Amniotic epithelial cell (primary cell): ENCODE results near the gene SPCS3.
"Not testable (repeated sequence)": the region's sequence is repeated elsewhere in the genome, so short reads cannot be mapped to it uniquely, and the experiment has no call there.

Experiments
- DNase-seq: peaks from one replicate; pipeline ENCODE4 v3.0.0-alpha.2; 2010; ENCODE audit warnings: low read depth

SPCS3 gene

GRCh38 chr4:176319704-176320339 is at the start of gene SPCS3:
Gene SPCS3, plus strand, starts transcription at chr4:176319966. Its CDS starts 111 bp downstream, at chr4:176320077.
- DNase-seq, result peak; percentile 87

GRCh38 chr4:176270669-176271068 is 49.1 kb upstream of the SPCS3 start:
- DNase-seq, result peak; percentile 97

- DNase-seq, result no peak
Measured at GRCh38 chr4:176271749-176272148, 48.0 kb upstream of the SPCS3 start.

GRCh38 chr4:176272799-176273198 is 47.0 kb upstream of the SPCS3 start:
- DNase-seq, result no peak

- no peak for DNase-seq
Measured at GRCh38 chr4:176273736-176274135, 46.0 kb upstream of the SPCS3 start.

GRCh38 chr4:176274441-176274840 is 45.3 kb upstream of the SPCS3 start:
- DNase-seq, result no peak

GRCh38 chr4:176276710-176277109 is 43.1 kb upstream of the SPCS3 start:
- no peak for DNase-seq

GRCh38 chr4:176277162-176277904 is 42.4 kb upstream of the SPCS3 start:
- DNase-seq, result peak; percentile 61

- not testable (repeated sequence) for DNase-seq
Measured at GRCh38 chr4:176279560-176279959, 40.2 kb upstream of the SPCS3 start.

- no peak for DNase-seq
Measured at GRCh38 chr4:176286728-176287127, 33.0 kb upstream of the SPCS3 start.

- DNase-seq, result no peak
Measured at GRCh38 chr4:176287546-176287945, 32.2 kb upstream of the SPCS3 start.

GRCh38 chr4:176288020-176288419 is 31.7 kb upstream of the SPCS3 start:
- DNase-seq, result no peak

- no peak for DNase-seq
Measured at GRCh38 chr4:176289561-176289960, 30.2 kb upstream of the SPCS3 start.

- DNase-seq, result no peak
Measured at GRCh38 chr4:176290520-176290919, 29.2 kb upstream of the SPCS3 start.

- DNase-seq, result no peak
Measured at GRCh38 chr4:176291748-176292147, 28.0 kb upstream of the SPCS3 start.

- DNase-seq, result no peak
Measured at GRCh38 chr4:176292920-176293319, 26.8 kb upstream of the SPCS3 start.

GRCh38 chr4:176293660-176294059 is 26.1 kb upstream of the SPCS3 start:
- no peak for DNase-seq

- not testable (repeated sequence) for DNase-seq
Measured at GRCh38 chr4:176295907-176296306, 23.9 kb upstream of the SPCS3 start.

- DNase-seq, result no peak
Measured at GRCh38 chr4:176298664-176299063, 21.1 kb upstream of the SPCS3 start.

- no peak for DNase-seq
Measured at GRCh38 chr4:176300036-176300435, 19.7 kb upstream of the SPCS3 start.

GRCh38 chr4:176300565-176300964 is 19.2 kb upstream of the SPCS3 start:
- no peak for DNase-seq

- peak; percentile 90 for DNase-seq
Measured at GRCh38 chr4:176302283-176303275, 17.2 kb upstream of the SPCS3 start.
